K562 (cell line): Measurements from ENCODE around the gene KCNH2. TPM values are rescaled to one million over a fixed set of nuclear protein-coding genes. Genes with fewer than 3 reads are reported as not detected.

Source experiments
- BCOR ChIP-seq: fragments of 450-650 bp; IDR thresholded peaks from 2 replicates; pipeline ENCODE4 v1.6.1; 2016
- CREB3L1 ChIP-seq: fragments of 450-650 bp; IDR thresholded peaks from 2 replicates; pipeline ENCODE4 v1.6.1; 2014; ENCODE audit warnings: low read depth, mild to moderate bottlenecking, moderate library complexity, borderline replicate concordance
- E2F1 ChIP-seq: sonication (generic); formaldehyde crosslinking; IDR thresholded peaks from 2 replicates; pipeline ENCODE4 v1.8.1; 2023; ENCODE audit warnings: mild to moderate bottlenecking, missing genetic modification reagents, moderate library complexity
- IFI16 ChIP-seq: fragments of 250-450 bp; sonication (Bioruptor Pico); IDR thresholded peaks from 2 replicates; pipeline ENCODE4 v2.1.2; 2022; ENCODE audit warnings: mild to moderate bottlenecking, inconsistent platforms
- MCM7 ChIP-seq, 2 experiments: fragments of 450-650 bp; IDR thresholded peaks; 2 replicates each; pipeline ENCODE4 v1.6.1; 2016 to 2018
- RCOR1 ChIP-seq, 2 experiments: IDR thresholded peaks; 2 replicates each; pipeline ENCODE4 v1.6.1; 2012; ENCODE audit warnings: low read depth in 2 of 2, low read length in 2 of 2, borderline replicate concordance in 1 of 2, improper control_type of control experiment in 1 of 2
- SMARCE1 ChIP-seq: fragments of 450-650 bp; IDR thresholded peaks from 2 replicates; pipeline ENCODE4 v1.7.1; 2016; ENCODE audit warnings: mild to moderate bottlenecking
- TAF15 ChIP-seq: fragments of 200-400 bp; formaldehyde crosslinking; IDR thresholded peaks from 2 replicates; pipeline ENCODE4 v1.6.1; 2017; ENCODE audit warnings: mild to moderate bottlenecking, low read depth, low read length, moderate library complexity
- TEAD1 ChIP-seq, 2 experiments: fragments of 450-650 bp in 1 of 2; sonication (generic) in 1 of 2; formaldehyde crosslinking; IDR thresholded peaks; 2 replicates each; pipeline versions ENCODE4 v1.4.0 to v1.8.0; 2020 to 2022; ENCODE audit warnings: mild to moderate bottlenecking in 2 of 2, missing genetic modification reagents in 1 of 2
- ZMIZ1 ChIP-seq, 2 experiments: fragments of 150-350 bp in 1 of 2; IDR thresholded peaks; 2 replicates each; pipeline ENCODE4 v1.6.1; 2012 to 2016; ENCODE audit warnings: low read depth in 2 of 2, low read length in 2 of 2, mild to moderate bottlenecking in 1 of 2, moderate library complexity in 1 of 2
- ZNF239 ChIP-seq: fragments of 250-450 bp; sonication (Bioruptor Pico); IDR thresholded peaks from 2 replicates; pipeline ENCODE4 v1.4.0; 2020; ENCODE audit warnings: mild to moderate bottlenecking
- ZNF24 ChIP-seq: fragments of 450-650 bp; IDR thresholded peaks from 2 replicates; pipeline ENCODE4 v1.6.1; 2016
- ZNF318 ChIP-seq, 2 experiments: fragments of 450-650 bp; IDR thresholded peaks; 2 replicates each; pipeline ENCODE4 v1.6.1; 2016; ENCODE audit warnings: mild to moderate bottlenecking in 2 of 2, borderline replicate concordance in 1 of 2, low read depth in 1 of 2, moderate library complexity in 1 of 2
- ZSCAN29 ChIP-seq: fragments of 450-650 bp; IDR thresholded peaks from 2 replicates; pipeline ENCODE4 v1.6.1; 2017
- polyA plus RNA-seq, 8 experiments: library from polyadenylated mRNA; depleted of rRNA in 4 of 8; stranded (reverse) in 5 of 8; unstranded in 3 of 8; fragments of >200 nt; fragmentation: Nextera tagmentation in 2 of 8; fragmentation: Illumina TruSeq in 1 of 8; extraction: Ambion mirVana in 2 of 8; extraction: Trizol in 1 of 8; gene quantifications; 2 replicates each; pipeline versions ENCODE4 v1.2.1 to v1.2.3, GENCODE V29; 2011 to 2014; ENCODE audit warnings: inconsistent platforms in 1 of 8, missing spikeins in 1 of 8
- total RNA-seq, 7 experiments: library from RNA; depleted of rRNA in 6 of 7; stranded (reverse); fragments of >200 nt in 6 of 7; fragmentation: Illumina TruSeq in 2 of 7; extraction: Trizol in 2 of 7; gene quantifications; 2 replicates each; pipeline versions ENCODE4 v1.2.1 to v1.2.3, GENCODE V29; 2011 to 2021; ENCODE audit warnings: low replicate concordance in 1 of 7

Gene KCNH2
- total and polyA plus RNA-seq, 9 of the 15 experiments (the other 6 are each of a cell fraction or from before 2014, with no cell fraction given), result 18.1 to 368 (median 218) TPM

- peak; percentile 61; the same call in 1 of the 2 replicates for TF ChIP-seq E2F1 (CRISPR knock-in tag)
- TF ChIP-seq RCOR1 (IDR thresholded peaks at IDR 0.05; ENCODE audit: borderline replicate concordance in 1 of 2, low read depth in 2 of 2, low read length in 2 of 2), result peak in 1 of 2 experiments; percentile 68; a peak in 1 of 4 replicates
- TF ChIP-seq TEAD1 (CRISPR knock-in tag; IDR thresholded peaks at IDR 0.05), result no peak
- TF ChIP-seq ZMIZ1 (IDR thresholded peaks at IDR 0.05; ENCODE audit: low read depth in 2 of 2, low read length in 2 of 2), result peak in 1 of 2 experiments; percentile 49; a peak in 1 of 4 replicates
- TF ChIP-seq CREB3L1, result peak; percentile 67; the same call in 1 of the 2 replicates
- no peak for TF ChIP-seq ZNF239 (CRISPR knock-in tag)
- TF ChIP-seq SMARCE1, result peak; percentile 71
- TF ChIP-seq BCOR, result 0 out of 2 replicates have a peak, but pooled peaks have one; percentile 5
- TF ChIP-seq ZNF24, result peak; percentile 59; the same call in 1 of the 2 replicates
- no peak for TF ChIP-seq IFI16
- no peak for TF ChIP-seq TAF15
- no peak for TF ChIP-seq MCM7 (IDR thresholded peaks at IDR 0.05)
- no peak for TF ChIP-seq ZSCAN29
- TF ChIP-seq ZNF318 (IDR thresholded peaks at IDR 0.05; ENCODE audit: borderline replicate concordance in 1 of 2, low read depth in 1 of 2), result peak in 1 of 2 experiments; percentile 43; a peak in 1 of 4 replicates
Measured at GRCh38 chr7:151003572-151003971, 25.5 kb upstream of the KCNH2 start (continued).
